HG03196 (cell line): ENCODE data around the gene NCS1.

Source experiments
- ATAC-seq: cut with Tn5 transposase; IDR thresholded peaks from one replicate; pipeline ENCODE4 v1.9.1; 2021; ENCODE audit not compliant: unreplicated experiment

The NCS1 gene

DNA sequence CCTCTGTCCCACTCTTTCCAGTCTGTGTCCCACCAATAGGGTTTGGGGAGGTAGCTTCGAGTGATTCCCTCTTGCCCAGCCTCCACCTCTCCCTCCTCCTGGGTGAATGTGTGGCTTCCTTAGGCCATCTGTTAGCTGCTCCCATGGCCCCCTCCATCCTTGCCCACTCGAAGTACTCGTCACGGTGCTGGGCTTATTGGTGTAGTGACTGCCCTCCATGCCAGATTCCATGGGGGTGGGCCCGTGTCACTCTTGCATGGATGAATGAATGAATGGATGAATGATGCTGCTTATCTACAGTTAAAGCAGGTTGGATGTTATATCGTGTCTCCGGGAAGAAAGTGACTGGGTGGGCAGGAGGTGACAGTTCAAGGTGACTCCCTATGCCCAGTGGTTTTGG is 112.5 kb downstream of the NCS1 start:
- ATAC-seq = no peak

DNA sequence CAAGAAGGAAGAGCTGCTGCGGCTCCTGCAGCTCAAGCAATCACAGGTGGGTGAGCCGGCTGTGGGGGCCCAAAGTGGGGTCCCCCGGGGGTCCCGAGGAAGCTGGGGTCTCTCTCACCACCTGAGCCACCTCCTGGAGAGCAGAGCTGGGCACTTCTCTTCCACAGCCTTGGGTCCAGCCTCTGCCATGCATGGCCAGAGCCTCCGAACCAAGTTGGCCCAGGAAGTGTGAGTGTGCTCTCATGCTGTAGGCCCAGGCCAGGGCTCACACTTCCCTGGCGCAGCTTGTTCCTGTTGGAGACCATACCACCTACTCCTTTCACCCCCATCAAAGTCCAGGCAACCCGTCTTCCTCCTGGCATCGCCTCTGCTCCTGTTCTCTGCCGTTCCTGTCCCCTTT is 113.1 kb downstream of the NCS1 start:
- no peak for ATAC-seq

DNA sequence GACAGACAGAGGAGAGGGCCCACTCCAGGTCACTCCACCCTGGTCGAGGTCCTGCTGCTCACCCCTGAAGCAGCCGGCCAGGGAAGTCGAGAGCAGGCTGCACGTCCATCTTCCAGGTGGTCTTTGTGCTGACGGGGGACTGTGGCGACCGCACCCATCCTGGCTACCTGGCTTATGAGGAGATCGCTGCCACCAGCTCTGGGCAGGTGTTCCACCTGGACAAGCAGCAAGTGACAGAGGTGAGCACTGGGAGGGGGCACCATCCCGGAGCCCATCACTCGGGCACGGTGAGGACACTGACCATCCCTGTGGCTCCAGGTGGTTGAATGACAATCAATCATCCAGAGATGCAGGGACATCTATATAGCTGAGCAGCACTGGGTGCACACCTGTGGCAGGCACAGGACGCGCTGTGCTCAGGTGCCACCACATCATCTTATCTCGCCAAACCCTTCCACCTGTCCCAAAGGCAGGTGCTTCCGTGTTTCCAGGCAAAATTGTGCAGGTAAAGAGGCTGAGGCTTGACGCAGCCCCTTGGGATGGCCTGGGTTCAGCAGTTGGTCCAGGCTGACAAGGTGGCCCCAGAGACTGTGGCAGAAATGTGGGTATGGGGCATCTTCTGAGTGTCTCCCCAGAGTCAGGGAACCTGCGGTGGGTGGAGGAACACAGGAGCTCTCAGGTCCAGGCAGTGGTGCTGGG is 114.0 kb downstream of the NCS1 start:
- no peak for ATAC-seq
